Forelimb muscle (tissue), 1 donor: Measurements from ENCODE around the gene TCEAL6. TPM values are rescaled to one million over a fixed set of nuclear protein-coding genes. Genes with fewer than 3 reads are reported as not detected.
"Not testable (repeated sequence)": the region's sequence is repeated elsewhere in the genome, so short reads cannot be mapped to it uniquely, and the experiment has no call there.

ENCODE experiments used
- DNase-seq: peaks from one replicate; pipeline ENCODE4 v3.0.0-alpha.2; 2013; ENCODE audit warnings: low read depth
- polyA plus RNA-seq: library from polyadenylated mRNA; unstranded; fragments of 120-200 nt; gene quantifications from one replicate; pipeline ENCODE4 v1.2.1, GENCODE V29; 2013; ENCODE audit not compliant: insufficient read length

TCEAL6 gene
- polyA plus RNA-seq: not detected

DNA sequence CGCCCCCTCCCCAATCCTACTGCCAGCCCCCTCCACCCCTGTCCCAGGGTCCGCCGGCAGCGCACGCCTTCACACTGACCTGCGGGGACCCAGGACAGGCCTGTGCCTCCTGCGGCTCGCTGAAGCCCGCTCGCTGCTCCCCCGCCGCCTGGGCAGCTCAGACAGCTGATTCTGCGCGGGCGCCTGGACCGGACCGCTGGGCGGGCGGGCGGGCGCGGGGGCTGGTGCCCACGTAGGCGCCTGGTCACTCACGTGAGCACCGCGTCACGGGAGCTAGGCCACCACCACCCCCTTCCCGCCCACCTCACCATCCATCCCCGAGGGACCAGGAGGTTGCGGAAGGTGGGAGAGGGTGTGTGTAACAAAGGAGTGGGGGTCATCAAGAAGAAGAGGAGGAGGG is at the start of gene TCEAL6:
TCEAL6 (minus strand) TSS at position 208 of the 400 bp plus-strand sequence.
- DNase-seq: not testable (repeated sequence)

DNA sequence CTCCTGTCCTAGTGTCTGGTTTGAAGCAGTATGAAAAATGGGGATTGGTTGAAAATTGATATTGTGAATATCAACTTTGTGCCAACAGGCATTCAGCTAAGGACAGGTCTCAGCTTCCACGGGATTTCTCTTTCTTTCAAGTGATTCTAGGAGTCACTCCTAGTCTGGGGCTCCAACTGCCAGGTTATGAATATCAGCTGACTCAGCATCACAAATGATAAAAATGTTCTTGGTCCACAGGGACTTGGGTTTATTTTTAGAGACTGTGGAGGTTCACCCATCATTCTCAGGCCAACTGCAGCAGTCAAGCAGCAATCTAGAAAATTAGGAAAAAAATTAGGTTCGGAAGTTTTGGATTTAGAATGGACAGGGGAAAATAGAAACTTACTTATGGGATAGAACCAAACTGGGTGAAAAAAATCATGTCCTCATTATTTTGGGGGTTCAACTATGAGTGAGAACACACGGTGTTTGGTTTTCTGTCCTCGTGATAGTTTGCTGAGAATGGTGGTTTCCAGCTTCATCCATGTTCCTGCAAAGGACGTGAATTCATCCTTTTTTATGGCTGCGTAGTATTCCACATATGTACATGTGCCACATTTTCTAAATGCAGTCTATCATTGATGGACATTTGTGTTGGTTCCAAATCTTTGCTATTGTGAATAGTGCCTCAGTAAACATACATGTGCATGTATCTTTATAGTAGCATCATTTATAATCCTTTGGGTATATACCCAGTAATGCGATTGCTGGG is 43.9 kb upstream of the TCEAL6 start:
- DNase-seq: no peak

DNA sequence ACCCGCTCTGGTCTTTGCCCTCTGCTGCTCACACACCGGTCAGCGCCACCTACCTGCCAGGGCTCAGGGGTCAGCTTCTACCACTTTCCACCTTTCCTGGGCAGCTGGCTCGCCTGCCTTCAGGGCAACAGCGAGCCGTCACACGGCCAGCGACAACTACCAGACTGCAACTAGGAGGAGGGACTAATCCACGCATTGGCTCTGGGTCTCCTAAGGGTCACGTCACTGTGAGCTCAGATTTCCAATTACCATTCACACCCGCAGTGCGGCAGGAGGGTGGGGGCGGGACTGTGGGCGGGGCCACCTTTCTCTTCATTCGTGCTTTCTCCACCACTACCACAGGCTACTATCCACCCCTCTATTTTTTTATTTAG is 13.5 kb upstream of the TCEAL6 start, which contains the start of gene BEX5:
BEX5 (minus strand) TSS at position 172 of the 374 bp plus-strand sequence. CDS start 1,712 bp downstream, outside the sequence.
- no peak for DNase-seq

DNA sequence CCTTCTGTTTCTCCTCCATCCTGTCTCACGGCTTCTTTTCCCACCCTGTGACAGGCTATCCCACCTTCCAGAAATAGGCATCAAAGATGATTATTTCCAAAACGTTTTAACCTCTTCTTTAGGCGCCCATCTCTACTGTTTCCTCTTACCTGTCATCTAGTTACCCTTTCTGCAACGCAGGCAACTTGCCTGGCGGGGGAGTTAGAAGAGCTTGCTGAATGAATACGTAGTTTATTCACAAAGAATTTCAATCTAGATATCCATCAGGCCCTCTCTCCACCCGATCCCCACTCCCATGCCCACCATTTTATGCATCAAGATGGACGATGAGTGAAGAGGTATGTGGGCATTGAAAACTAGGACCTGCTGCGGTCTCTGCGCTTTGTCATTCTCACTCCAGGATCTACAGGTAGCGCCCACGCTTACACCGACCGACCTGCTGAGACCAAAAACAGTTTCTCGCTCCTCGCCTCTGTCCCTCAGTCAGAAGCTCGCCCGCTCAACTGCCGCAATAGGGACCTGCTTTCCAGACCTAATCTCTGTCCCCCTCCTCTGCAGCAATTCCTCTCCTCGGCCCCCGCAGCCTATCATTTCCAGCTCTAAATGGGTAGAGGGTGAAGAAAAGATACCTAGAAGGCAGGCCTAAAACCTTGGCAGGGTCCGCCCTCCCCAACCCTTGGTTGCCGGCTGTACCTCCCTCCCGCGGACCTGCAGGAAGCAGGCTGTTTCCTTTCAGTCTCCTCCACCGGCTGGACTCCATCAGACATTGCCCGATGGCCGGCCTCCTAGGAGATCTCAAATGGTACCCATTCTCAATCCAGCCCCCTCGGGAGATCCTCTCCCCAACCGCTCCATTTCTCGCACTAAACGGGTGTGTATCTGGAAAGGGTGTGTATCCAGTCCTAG is 12.9 kb upstream of the TCEAL6 start:
- DNase-seq: no peak

DNA sequence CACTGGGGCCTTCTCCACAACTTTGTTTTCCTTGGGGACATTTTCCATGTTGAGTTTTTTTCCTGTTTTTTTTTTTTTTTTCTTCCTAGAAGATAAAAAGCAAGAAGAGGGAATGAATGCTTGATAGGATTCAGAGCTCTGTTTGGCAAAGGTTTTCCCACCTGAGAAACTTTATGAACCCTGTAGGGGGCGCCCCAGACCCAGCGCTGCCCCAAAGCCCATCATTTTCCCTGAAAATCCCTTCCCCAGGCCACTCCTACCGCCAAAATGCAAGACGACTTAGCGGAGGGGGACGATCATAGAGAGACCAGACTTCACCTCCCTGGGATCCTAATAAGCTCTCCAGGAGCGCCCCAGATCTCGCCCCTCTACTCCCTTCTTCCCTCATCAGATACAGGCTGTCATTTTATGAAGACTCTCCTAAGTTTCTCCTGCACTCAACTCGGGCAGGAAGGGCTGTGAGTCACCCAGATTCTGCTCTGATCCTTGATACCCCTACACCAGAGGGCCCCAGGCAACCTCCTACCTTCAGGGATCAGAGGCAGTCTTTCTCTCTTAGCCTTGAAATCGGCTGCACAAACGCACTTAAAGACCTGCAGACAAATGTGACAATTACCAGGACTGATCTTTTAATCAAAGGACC is 12.1 kb upstream of the TCEAL6 start:
- no peak for DNase-seq

DNA sequence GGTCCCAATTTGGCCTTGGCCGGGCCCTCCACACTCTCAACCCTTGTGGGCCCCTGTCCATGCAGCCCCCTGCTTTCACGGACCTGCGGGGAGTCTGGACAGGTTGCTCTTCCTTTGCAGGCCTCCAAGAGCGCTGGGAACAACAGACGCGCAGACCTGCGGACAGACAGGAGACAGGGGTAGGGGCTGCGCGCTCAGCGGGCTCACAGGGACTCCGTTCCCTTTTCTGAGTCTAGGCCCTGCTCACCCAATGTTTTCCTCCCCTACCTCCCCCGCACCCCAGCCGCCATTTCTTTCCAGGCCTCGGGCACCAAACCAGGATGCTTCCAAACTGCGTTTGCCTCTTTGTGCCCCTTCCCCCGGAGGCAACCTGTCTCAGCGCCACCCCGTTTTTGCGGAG is 650 bp downstream of the TCEAL6 start:
- DNase-seq: not testable (repeated sequence)

DNA sequence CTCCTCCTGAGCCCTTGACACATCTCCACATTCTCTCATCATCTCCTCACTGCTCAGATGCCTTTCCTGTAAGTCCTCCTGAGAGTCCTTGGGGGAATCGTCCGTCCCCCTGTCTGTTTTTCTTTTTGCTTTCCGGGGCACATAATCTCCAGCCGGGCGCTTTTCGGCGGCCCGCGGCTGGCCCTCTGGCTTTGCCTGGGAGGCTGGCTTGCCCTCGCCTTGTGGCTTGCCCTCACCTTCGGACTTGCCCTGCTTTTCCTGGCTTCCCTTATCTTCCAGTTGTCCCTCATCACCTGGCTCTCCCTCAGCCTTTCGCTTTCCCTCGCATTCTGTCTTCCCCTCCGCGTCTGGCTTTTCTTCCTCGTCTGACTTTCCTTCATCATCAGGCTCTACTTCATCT is 1.4 kb downstream of the TCEAL6 start:
- not testable (repeated sequence) for DNase-seq

DNA sequence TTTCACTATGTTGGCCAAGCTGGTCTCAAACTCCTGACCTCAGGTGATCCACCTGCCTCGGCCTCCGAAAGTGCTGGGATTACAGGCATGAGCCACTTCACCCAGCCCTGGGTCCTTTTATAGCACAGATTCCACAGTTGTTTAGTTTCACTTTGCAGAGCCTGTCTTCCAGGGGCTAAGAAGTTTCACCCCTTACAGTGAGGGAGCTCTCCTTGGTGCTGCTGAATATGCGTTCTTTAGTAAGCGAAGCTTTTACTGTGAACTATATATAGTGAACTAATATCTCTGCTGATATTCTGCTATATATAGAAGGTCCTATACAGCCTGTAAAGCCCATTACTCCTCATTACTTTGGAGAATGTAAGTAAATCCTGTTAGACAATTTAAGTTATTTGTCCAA is 4.2 kb downstream of the TCEAL6 start:
- DNase-seq: no peak

DNA sequence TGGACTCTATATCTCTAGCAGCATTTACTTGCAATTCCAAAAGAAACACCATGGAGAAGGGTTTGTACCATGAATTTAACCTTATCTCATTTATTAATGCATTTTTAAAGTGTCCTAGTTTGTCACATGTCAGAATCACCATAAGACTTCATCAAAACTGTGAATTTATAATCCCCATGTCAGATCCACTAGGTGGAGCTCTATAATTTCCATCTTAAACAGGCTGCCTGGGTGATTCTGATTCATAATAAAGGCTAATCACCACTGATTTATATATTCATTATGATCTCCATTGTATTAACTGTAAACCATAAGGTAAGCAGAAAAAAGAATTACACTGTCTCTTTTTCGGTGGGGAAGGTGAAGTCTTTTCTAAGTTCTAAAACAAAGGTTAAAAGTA is 12.8 kb downstream of the TCEAL6 start:
- DNase-seq: no peak

DNA sequence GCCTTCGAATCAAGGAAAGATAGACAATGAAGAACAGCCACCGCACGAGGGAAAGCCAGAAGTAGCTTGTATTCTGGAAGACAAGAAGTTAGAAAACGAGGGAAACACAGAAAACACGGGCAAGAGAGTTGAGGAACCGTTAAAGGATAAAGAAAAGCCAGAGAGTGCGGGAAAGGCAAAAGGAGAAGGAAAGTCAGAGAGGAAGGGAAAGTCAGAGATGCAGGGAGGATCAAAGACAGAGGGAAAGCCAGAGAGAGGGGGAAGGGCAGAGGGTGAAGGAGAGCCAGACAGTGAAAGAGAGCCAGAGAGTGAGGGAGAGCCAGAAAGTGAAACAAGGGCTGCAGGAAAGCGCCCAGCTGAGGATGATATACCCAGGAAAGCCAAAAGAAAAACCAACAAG is 15.4 kb downstream of the TCEAL6 start:
- DNase-seq: no peak

DNA sequence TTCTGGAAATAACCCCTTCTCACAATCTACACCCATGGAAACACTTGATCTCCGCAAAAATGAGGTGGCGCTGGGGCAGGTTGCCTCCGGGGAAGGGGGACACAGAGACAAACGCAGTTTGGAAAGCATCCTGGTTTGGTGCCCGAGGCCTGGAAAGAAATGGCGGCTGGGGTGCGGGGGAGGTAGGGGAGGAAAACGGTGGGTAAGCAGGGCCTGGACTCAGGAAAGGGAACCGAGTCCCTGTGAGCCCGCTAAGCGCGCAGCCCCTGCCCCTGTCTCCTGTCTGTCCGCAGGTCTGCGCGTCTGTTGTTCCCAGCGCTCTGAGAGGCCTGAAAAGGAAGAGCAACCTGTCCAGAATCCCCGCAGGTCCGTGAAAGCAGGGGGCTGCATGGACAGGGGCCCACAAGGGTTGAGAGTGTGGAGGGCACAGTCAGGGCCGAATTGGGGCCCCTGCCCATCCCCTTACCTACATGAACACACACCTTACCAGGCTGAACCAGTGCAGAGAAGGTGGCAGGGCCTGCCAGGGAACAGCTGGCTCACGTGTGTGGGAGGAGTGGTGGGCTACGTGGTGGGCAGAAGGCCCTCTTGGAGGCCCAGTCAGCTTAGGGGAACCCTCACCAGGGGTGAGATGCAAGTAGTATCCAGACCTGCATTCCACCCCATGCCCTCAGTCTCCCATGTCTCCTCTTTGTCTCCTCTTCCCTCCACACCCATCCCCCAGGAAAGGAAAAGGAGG is 16.0 kb downstream of the TCEAL6 start:
- not testable (repeated sequence) for DNase-seq

DNA sequence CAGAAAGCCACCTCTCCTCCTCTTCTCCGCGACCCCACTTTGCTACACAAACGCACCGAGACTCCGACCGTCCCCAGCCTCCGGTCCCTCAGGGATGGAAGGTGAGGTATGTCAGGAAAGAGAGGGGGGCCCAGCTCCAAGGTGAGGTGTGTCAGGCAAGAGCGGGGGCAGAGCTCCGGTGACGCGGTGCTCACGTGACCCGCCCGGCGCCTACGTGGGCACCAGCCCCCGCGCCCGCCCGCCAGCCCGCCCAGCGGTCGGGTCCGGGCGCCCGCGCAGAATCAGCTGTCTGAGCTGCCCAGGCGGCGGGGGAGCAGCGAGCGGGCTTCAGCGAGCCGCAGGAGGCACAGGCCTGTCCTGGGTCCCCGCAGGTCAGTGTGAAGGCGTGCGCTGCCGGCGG is 16.8 kb downstream of the TCEAL6 start, which contains the start of gene TCEAL2:
TCEAL2 (plus strand) TSS at position 244 of the 400 bp plus-strand sequence. CDS start 1,152 bp downstream, outside the sequence.
- not testable (repeated sequence) for DNase-seq

DNA sequence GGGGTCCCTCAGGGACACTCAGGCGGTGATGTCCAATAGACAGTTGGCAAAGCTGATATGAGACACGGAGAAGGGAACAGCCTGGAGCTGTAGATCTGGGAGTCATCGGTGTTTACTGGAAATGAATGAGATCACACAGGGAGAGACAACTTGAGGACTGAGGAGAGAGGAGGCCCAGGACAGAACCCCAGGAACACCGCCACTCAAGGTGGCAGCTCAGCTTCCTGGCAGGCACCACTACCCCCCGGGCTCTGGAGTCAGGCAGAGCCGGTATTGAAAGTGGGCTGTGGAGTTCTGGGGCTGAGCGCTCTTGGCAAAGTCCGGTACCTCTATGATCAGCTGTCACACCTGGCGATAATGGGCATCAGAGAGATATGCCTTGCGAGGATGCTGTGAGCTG is 17.3 kb downstream of the TCEAL6 start:
- DNase-seq: not testable (repeated sequence)

DNA sequence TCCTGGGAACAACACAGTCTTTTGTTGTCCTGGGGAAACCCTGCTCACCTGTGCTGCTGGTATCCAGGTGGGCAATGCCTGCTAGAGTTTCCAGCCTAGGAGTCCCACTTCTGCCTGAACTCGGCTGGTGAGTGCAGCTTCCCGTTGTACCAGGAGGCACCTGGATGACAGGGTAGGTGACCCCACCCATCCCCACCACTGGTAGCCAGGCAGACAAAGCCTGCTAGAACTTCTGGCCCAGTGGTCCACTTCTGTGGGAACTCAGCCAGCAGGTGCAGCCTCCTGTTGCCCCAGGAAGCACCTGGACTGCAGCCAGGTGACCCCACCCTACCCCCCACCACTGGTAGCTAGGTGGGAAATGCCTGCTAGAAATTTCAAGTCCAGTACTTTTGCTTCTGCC is 26.5 kb downstream of the TCEAL6 start:
- no peak for DNase-seq

DNA sequence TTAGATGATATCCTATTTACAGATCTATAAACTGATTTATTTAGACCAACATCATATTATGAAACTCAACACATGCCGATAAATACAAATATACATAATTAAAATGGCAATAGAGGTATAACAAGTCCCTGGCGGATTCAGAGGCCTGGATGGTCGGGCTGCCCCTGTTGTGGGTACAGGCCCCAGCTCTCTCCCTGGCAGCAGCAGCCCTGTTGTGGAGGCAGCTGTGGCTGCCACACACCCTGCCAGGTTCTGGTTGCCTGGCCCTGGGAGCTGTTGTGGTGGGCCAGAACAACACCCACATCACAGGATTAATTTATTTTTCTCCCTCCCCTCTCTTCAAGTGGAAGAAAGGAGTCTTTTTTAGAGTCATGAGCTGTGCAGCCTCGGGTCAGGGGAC is 28.9 kb downstream of the TCEAL6 start:
- no peak for DNase-seq

Other genes with a start within 250 kb of the TCEAL6 start
- gene ZMAT1, start 210.5 kb downstream of the TCEAL6 start, polyA plus RNA-seq: 4.2 TPM
- gene TCEAL2, start 16.8 kb downstream of the TCEAL6 start, polyA plus RNA-seq: 0.28 TPM
- gene BEX5, start 13.5 kb upstream of the TCEAL6 start, polyA plus RNA-seq: not detected
- gene TCP11X1, start 72.8 kb upstream of the TCEAL6 start, polyA plus RNA-seq: not detected
- not detected for gene NXF2, start 104.7 kb upstream of the TCEAL6 start, polyA plus RNA-seq